Neural crest cell (in vitro differentiated cells): ENCODE results near the gene PRRC2B. TPM values are rescaled to one million over a fixed set of nuclear protein-coding genes. Genes with fewer than 3 reads are reported as not detected.

Experiments used
- DNase-seq: peaks from one replicate; pipeline ENCODE4 v3.0.0; 2021; ENCODE audit warnings: low read depth, mixed read lengths, low spot score
- H3K27ac Mint-ChIP-seq: one replicate; pipeline ENCODE4 v1.8.0; 2021; ENCODE audit warnings: mild to moderate bottlenecking, mixed read lengths; ENCODE audit not compliant: unreplicated experiment
- H3K27me3 Mint-ChIP-seq: 2 replicates; pipeline ENCODE4 v1.8.0; 2021; ENCODE audit warnings: low read depth, mild to moderate bottlenecking, mixed read lengths
- H3K36me3 Mint-ChIP-seq: 2 replicates; pipeline ENCODE4 v1.8.0; 2021; ENCODE audit warnings: low read depth, mild to moderate bottlenecking, mixed read lengths
- H3K4me1 Mint-ChIP-seq: 2 replicates; pipeline ENCODE4 v1.8.0; 2021; ENCODE audit warnings: mixed read lengths
- H3K4me3 Mint-ChIP-seq: one replicate; pipeline ENCODE4 v1.8.0; 2021; ENCODE audit warnings: mild to moderate bottlenecking, mixed read lengths
- H3K9me3 Mint-ChIP-seq: 2 replicates; pipeline ENCODE4 v1.8.0; 2021; ENCODE audit warnings: mixed read lengths
- CTCF ChIP-seq: fragments of 200-600 bp; sonication (generic); conservative IDR thresholded peaks from 2 replicates; pipeline ENCODE4 v1.5.0; 2021; ENCODE audit warnings: antibody characterized with exemption, mild to moderate bottlenecking
- total RNA-seq: library from RNA; stranded (reverse); gene quantifications from 2 replicates; pipeline ENCODE4 v1.2.1, GENCODE V29; 2021

The PRRC2B gene
- total RNA-seq, 1 donor from 2014 or later, result 349 TPM

GRCh38 chr9:131525643-131526565, 132.0 kb downstream of the PRRC2B start:
- no peaks in the 10 kb centered on the region for H3K27me3 Mint-ChIP-seq
- peaks cover 7% of the 10 kb centered on the region for H3K36me3 Mint-ChIP-seq
- no peaks in the 10 kb centered on the region for H3K9me3 Mint-ChIP-seq
- TF ChIP-seq CTCF, result no peak
- DNase-seq, result no peak
- peaks cover 9% of the 10 kb centered on the region for H3K4me1 Mint-ChIP-seq
- no peak overlapping the region for H3K27ac Mint-ChIP-seq
- H3K4me3 Mint-ChIP-seq, result peak overlapping the region; percentile 59

GRCh38 chr9:131528186-131528585, 134.3 kb downstream of the PRRC2B start:
- Mint-ChIP-seq H3K9me3 (no peaks in the 10 kb centered on the region), H3K27ac (no peak overlapping the region), H3K36me3 (peaks cover 3% of the 10 kb centered on the region), H3K4me1 (peaks cover 9% of the 10 kb centered on the region), H3K27me3 (no peaks in the 10 kb centered on the region), H3K4me3 (peak overlapping the region; percentile 74)
- TF ChIP-seq CTCF, result no peak
- no peak for DNase-seq

GRCh38 chr9:131528886-131529505, 135.1 kb downstream of the PRRC2B start:
- H3K4me3 Mint-ChIP-seq, result peak overlapping the region; percentile 85
- no peaks in the 10 kb centered on the region for H3K27me3 Mint-ChIP-seq
- H3K36me3 Mint-ChIP-seq, result peaks cover 3% of the 10 kb centered on the region
- peaks cover 9% of the 10 kb centered on the region for H3K4me1 Mint-ChIP-seq
- H3K27ac Mint-ChIP-seq, result no peak overlapping the region
- no peaks in the 10 kb centered on the region for H3K9me3 Mint-ChIP-seq
- no peak for DNase-seq
- TF ChIP-seq CTCF, result no peak

GRCh38 chr9:131529597-131530545, 136.0 kb downstream of the PRRC2B start:
- Mint-ChIP-seq H3K4me1 (peaks cover 9% of the 10 kb centered on the region), H3K4me3 (peak overlapping the region; percentile 85), H3K27ac (peak overlapping the region; percentile 72), H3K36me3 (peaks cover 3% of the 10 kb centered on the region), H3K9me3 (no peaks in the 10 kb centered on the region), H3K27me3 (no peaks in the 10 kb centered on the region)
- DNase-seq, result no peak
- TF ChIP-seq CTCF, result no peak

GRCh38 chr9:131530546-131530919, 136.6 kb downstream of the PRRC2B start:
- Mint-ChIP-seq H3K27me3 (no peaks in the 10 kb centered on the region), H3K9me3 (no peaks in the 10 kb centered on the region), H3K27ac (peak overlapping the region; percentile 72), H3K36me3 (peaks cover 3% of the 10 kb centered on the region), H3K4me3 (peak overlapping the region; percentile 85), H3K4me1 (peaks cover 9% of the 10 kb centered on the region)
- peak; percentile 32 for DNase-seq
- peak; percentile 33 for TF ChIP-seq CTCF
